Small intestine (tissue), 7 donors: ENCODE measurements around the gene LINC01488. TPM values are rescaled to one million over a fixed set of nuclear protein-coding genes. Genes with fewer than 3 reads are reported as not detected.
A peak's percentile ranks its signal among the peaks of the same experiment; 100 is the strongest.

Experiments used
- DNase-seq, 2 donors: peaks; one replicate each; pipeline versions ENCODE4 v3.0.0 to v3.0.0-alpha.2; 2013
- FAIRE-seq: peaks from 2 replicates; lab custom pipeline; 2012; peaks lifted over from hg19 to GRCh38; lab: Jason Lieb, UNC
- H3K27ac ChIP-seq, 3 donors: one replicate each; pipeline ENCODE4 v1.5.1; 2013; ENCODE audit warnings: low read length in 2 of 3, mild to moderate bottlenecking in 2 of 3, control low read depth in 1 of 3, inconsistent platforms in 1 of 3, low read depth in 1 of 3, moderate library complexity in 1 of 3
- H3K27me3 ChIP-seq, 3 donors: one replicate each; pipeline ENCODE4 v1.6.1; 2013; ENCODE audit warnings: low read length in 3 of 3, inconsistent platforms in 1 of 3; ENCODE audit not compliant: control insufficient read depth in 3 of 3, insufficient read depth in 3 of 3
- H3K36me3 ChIP-seq, 3 donors: one replicate each; pipeline ENCODE4 v1.6.1; 2013; ENCODE audit warnings: low read length in 3 of 3, inconsistent platforms in 1 of 3, low read depth in 1 of 3, mild to moderate bottlenecking in 1 of 3, moderate library complexity in 1 of 3; ENCODE audit not compliant: control insufficient read depth in 3 of 3, insufficient read depth in 2 of 3
- H3K4me1 ChIP-seq, 3 donors: one replicate each; pipeline ENCODE4 v1.6.1; 2013; ENCODE audit warnings: low read length in 2 of 3, inconsistent platforms in 1 of 3, low read depth in 1 of 3, mild to moderate bottlenecking in 1 of 3, moderate library complexity in 1 of 3; ENCODE audit not compliant: control insufficient read depth in 3 of 3, insufficient read depth in 2 of 3
- H3K4me3 ChIP-seq, 3 donors: one replicate each; pipeline ENCODE4 v1.5.1; 2013; ENCODE audit warnings: low read length in 3 of 3, control low read depth in 1 of 3, inconsistent platforms in 1 of 3, low read depth in 1 of 3, mild to moderate bottlenecking in 1 of 3, moderate library complexity in 1 of 3
- H3K9me3 ChIP-seq, 2 donors: one replicate each; pipeline ENCODE4 v1.6.1; 2013; ENCODE audit warnings: low read depth in 1 of 2, low read length in 1 of 2; ENCODE audit not compliant: control insufficient read depth in 2 of 2, insufficient read depth in 1 of 2
- WGBS, 3 donors: extraction: QIAGEN DNeasy Blood & Tissue Kit; methylation state at CpG; one replicate each; pipeline ENCODE4 v1.1.7; 2013; 5-methylcytosine and 5-hydroxymethylcytosine counted together
- polyA plus RNA-seq, 4 donors: library from polyadenylated mRNA; stranded (reverse) in 3 of 4; unstranded in 1 of 4; fragments of 200-250 nt in 3 of 4; fragments of 120-200 nt in 1 of 4; gene quantifications; one replicate each; pipeline versions ENCODE4 v1.2.1 to v1.2.3, GENCODE V29; 2013
- donor health status: healthy with polysubstance abuse.
- donor health status: control.
- donor health status: control.
- donor health status: Bipolar disorder and iron deficiency.
- donor health status: healthy.

Gene LINC01488
- polyA plus RNA-seq, 4 donors = 0.03 TPM; not detected in 3

GRCh38 chr11:69475866-69476471 lies 5.5 kb upstream of the LINC01488 start:
- Histone ChIP-seq H3K27me3 (peaks cover 0 to 3% (median 0%) of the 10 kb centered on the region in 3 donors), H3K4me3 (peak overlapping the region in 1 of 3 donors; percentile 27), H3K27ac (no peak overlapping the region), H3K36me3 (peaks cover 0 to 51% (median 0%) of the 10 kb centered on the region in 3 donors), H3K9me3 (peaks cover 0 to 20% of the 10 kb centered on the region in 2 donors), H3K4me1 (peaks cover 0 to 54% (median 3%) of the 10 kb centered on the region in 3 donors)
- no peak for FAIRE-seq
- WGBS, 3 donors = 88 to 93% (median 93%) methylated on average over 24 of the region's 24 CpGs
- DNase-seq = no peak

- H3K27ac ChIP-seq = peak overlapping the region in 1 of 3 donors; percentile 70
- peak overlapping the region in 1 of 3 donors; percentile 27 for H3K4me3 ChIP-seq
- peaks cover 0 to 3% (median 0%) of the 10 kb centered on the region in 3 donors for H3K27me3 ChIP-seq
- peaks cover 0 to 20% of the 10 kb centered on the region in 2 donors for H3K9me3 ChIP-seq
- H3K36me3 ChIP-seq = peaks cover 0 to 51% (median 0%) of the 10 kb centered on the region in 3 donors
- WGBS, 3 donors = 86 to 92% (median 87%) methylated on average over 16 of the region's 16 CpGs
- FAIRE-seq (no peak), DNase-seq (no peak)
- H3K4me1 ChIP-seq = peaks cover 0 to 59% (median 3%) of the 10 kb centered on the region in 3 donors
Observed at GRCh38 chr11:69476509-69476961, 4.9 kb upstream of the LINC01488 start.

- WGBS, 3 donors = 78 to 89% (median 87%) methylated on average over 16 of the region's 16 CpGs
- peaks cover 0 to 21% of the 10 kb centered on the region in 2 donors for H3K9me3 ChIP-seq
- FAIRE-seq = no peak
- peaks cover 0 to 51% (median 0%) of the 10 kb centered on the region in 3 donors for H3K36me3 ChIP-seq
- peak in 1 of 2 donors; percentile 77 for DNase-seq
- peaks cover 0 to 3% (median 0%) of the 10 kb centered on the region in 3 donors for H3K27me3 ChIP-seq
- H3K27ac ChIP-seq = peak overlapping the region in 1 of 3 donors; percentile 70
- H3K4me1 ChIP-seq = peaks cover 0 to 60% (median 3%) of the 10 kb centered on the region in 3 donors
- peak overlapping the region in 1 of 3 donors; percentile 27 for H3K4me3 ChIP-seq
Observed at GRCh38 chr11:69477086-69477485, 4.4 kb upstream of the LINC01488 start.

GRCh38 chr11:69479591-69480271 lies 1.7 kb upstream of the LINC01488 start:
- H3K4me3 ChIP-seq = peak overlapping the region in 2 of 3 donors; percentile 47 to 58
- 17 to 55% (median 34%) methylated on average over 19 of the region's 19 CpGs for WGBS, 3 donors
- H3K36me3 ChIP-seq = peaks cover 0 to 33% (median 0%) of the 10 kb centered on the region in 3 donors
- FAIRE-seq = no peak
- peaks cover 0 to 5% of the 10 kb centered on the region in 2 donors for H3K9me3 ChIP-seq
- peak overlapping the region; percentile 67 to 97 (median 95) for H3K27ac ChIP-seq
- no peaks in the 10 kb centered on the region for H3K27me3 ChIP-seq
- H3K4me1 ChIP-seq = peaks cover 0 to 60% (median 3%) of the 10 kb centered on the region in 3 donors
- DNase-seq = peak; percentile 94 to 98

GRCh38 chr11:69480547-69481392 lies 693 bp upstream of the LINC01488 start:
- Histone ChIP-seq H3K36me3 (peaks cover 0 to 22% (median 0%) of the 10 kb centered on the region in 3 donors), H3K27me3 (no peaks in the 10 kb centered on the region), H3K9me3 (peaks cover 0 to 4% of the 10 kb centered on the region in 2 donors), H3K4me1 (peaks cover 0 to 55% (median 3%) of the 10 kb centered on the region in 3 donors), H3K27ac (peak overlapping the region; percentile 67 to 97 (median 95)), H3K4me3 (no peak overlapping the region)
- 31 to 46% (median 46%) methylated on average over 13 of the region's 13 CpGs for WGBS, 3 donors
- DNase-seq (peak; percentile 71 to 72), FAIRE-seq (no peak)

- H3K4me1 ChIP-seq = peaks cover 0 to 41% (median 2%) of the 10 kb centered on the region in 3 donors
- peaks cover 0 to 4% of the 10 kb centered on the region in 2 donors for H3K9me3 ChIP-seq
- DNase-seq (no peak), FAIRE-seq (no peak)
- 62 to 88% (median 80%) methylated on average over 2 of the region's 2 CpGs for WGBS, 3 donors
- H3K36me3 ChIP-seq = peaks cover 0 to 7% (median 0%) of the 10 kb centered on the region in 3 donors
- no peak overlapping the region for H3K27ac ChIP-seq
- H3K27me3 ChIP-seq = no peaks in the 10 kb centered on the region
- H3K4me3 ChIP-seq = no peak overlapping the region
Observed at GRCh38 chr11:69482322-69482721, 859 bp downstream of the LINC01488 start.

GRCh38 chr11:69483170-69483569 lies 1.7 kb downstream of the LINC01488 start:
- Histone ChIP-seq H3K4me1 (peaks cover 0 to 32% (median 2%) of the 10 kb centered on the region in 3 donors), H3K9me3 (peaks cover 0 to 4% of the 10 kb centered on the region in 2 donors), H3K4me3 (no peak overlapping the region), H3K36me3 (no peaks in the 10 kb centered on the region), H3K27ac (no peak overlapping the region), H3K27me3 (no peaks in the 10 kb centered on the region)
- WGBS, 3 donors = 86 to 89% (median 88%) methylated on average over 3 of the region's 3 CpGs
- no peak for DNase-seq
- FAIRE-seq = no peak
